ENCODE measurements around the gene GNG12.
"Not testable (repeated sequence)": the region's sequence is repeated elsewhere in the genome, so short reads cannot be mapped to it uniquely, and the experiment has no call there.

The GNG12 gene

GRCh38 chr1:67676946-67677345 is 156.3 kb downstream of the GNG12 start:
- Histone ChIP-seq H3K27ac (ENCODE audit: insufficient read depth, low read depth, low read length, poor library complexity, severe bottlenecking) (no peak overlapping the region), H3K27me3 (ENCODE audit: control insufficient read depth, insufficient read depth, low read length, poor library complexity, severe bottlenecking) (no peaks in the 10 kb centered on the region), H3K36me3 (ENCODE audit: control insufficient read depth, insufficient read depth, low read length) (no peaks in the 10 kb centered on the region), H3K9me3 (ENCODE audit: control insufficient read depth, low read length) (no peaks in the 10 kb centered on the region), H3K4me1 (ENCODE audit: control insufficient read depth, insufficient read depth, low read length) (no peaks in the 10 kb centered on the region), H3K4me3 (ENCODE audit: insufficient read depth, low read depth, low read length) (no peak overlapping the region)
- WGBS, 2 experiments = 52 to 65% methylated on average over 2 of the region's 2 CpGs

GRCh38 chr1:67676287-67676686 is 157.0 kb downstream of the GNG12 start:
- 100% methylated on average over 1 of the region's 2 CpGs; no CpG with 5 or more reads in 1 of the 2 experiments for WGBS, 2 experiments
- Histone ChIP-seq H3K27me3 (ENCODE audit: control insufficient read depth, insufficient read depth, low read length, poor library complexity, severe bottlenecking) (no peaks in the 10 kb centered on the region), H3K9me3 (ENCODE audit: control insufficient read depth, low read length) (no peaks in the 10 kb centered on the region), H3K4me1 (ENCODE audit: control insufficient read depth, insufficient read depth, low read length) (no peaks in the 10 kb centered on the region), H3K4me3 (ENCODE audit: insufficient read depth, low read depth, low read length) (no peak overlapping the region), H3K27ac (ENCODE audit: insufficient read depth, low read depth, low read length, poor library complexity, severe bottlenecking) (no peak overlapping the region), H3K36me3 (ENCODE audit: control insufficient read depth, insufficient read depth, low read length) (no peaks in the 10 kb centered on the region)

GRCh38 chr1:67675800-67676199 is 157.5 kb downstream of the GNG12 start:
- no peak overlapping the region for H3K27ac ChIP-seq (ENCODE audit: insufficient read depth, low read depth, low read length, poor library complexity, severe bottlenecking)
- H3K4me1 ChIP-seq (ENCODE audit: control insufficient read depth, insufficient read depth, low read length) = no peaks in the 10 kb centered on the region
- WGBS, 2 experiments = 93 to 95% methylated on average over 2 of the region's 2 CpGs
- H3K36me3 ChIP-seq (ENCODE audit: control insufficient read depth, insufficient read depth, low read length) = no peaks in the 10 kb centered on the region
- H3K9me3 ChIP-seq (ENCODE audit: control insufficient read depth, low read length) = no peaks in the 10 kb centered on the region
- H3K4me3 ChIP-seq (ENCODE audit: insufficient read depth, low read depth, low read length) = no peak overlapping the region
- no peaks in the 10 kb centered on the region for H3K27me3 ChIP-seq (ENCODE audit: control insufficient read depth, insufficient read depth, low read length, poor library complexity, severe bottlenecking)

- Histone ChIP-seq H3K4me3 (ENCODE audit: insufficient read depth, low read depth, low read length) (no peak overlapping the region), H3K36me3 (ENCODE audit: control insufficient read depth, insufficient read depth, low read length) (no peaks in the 10 kb centered on the region), H3K27me3 (ENCODE audit: control insufficient read depth, insufficient read depth, low read length, poor library complexity, severe bottlenecking) (no peaks in the 10 kb centered on the region), H3K4me1 (ENCODE audit: control insufficient read depth, insufficient read depth, low read length) (no peaks in the 10 kb centered on the region), H3K27ac (ENCODE audit: insufficient read depth, low read depth, low read length, poor library complexity, severe bottlenecking) (no peak overlapping the region), H3K9me3 (ENCODE audit: control insufficient read depth, low read length) (no peaks in the 10 kb centered on the region)
- 62 to 70% methylated on average over 4 of the region's 4 CpGs for WGBS, 2 experiments
Observed at GRCh38 chr1:67674260-67675011, 158.8 kb downstream of the GNG12 start.

GRCh38 chr1:67673468-67674201 is 159.6 kb downstream of the GNG12 start:
- no peaks in the 10 kb centered on the region for H3K36me3 ChIP-seq (ENCODE audit: control insufficient read depth, insufficient read depth, low read length)
- no peaks in the 10 kb centered on the region for H3K4me1 ChIP-seq (ENCODE audit: control insufficient read depth, insufficient read depth, low read length)
- no peak overlapping the region for H3K27ac ChIP-seq (ENCODE audit: insufficient read depth, low read depth, low read length, poor library complexity, severe bottlenecking)
- H3K9me3 ChIP-seq (ENCODE audit: control insufficient read depth, low read length) = no peaks in the 10 kb centered on the region
- H3K4me3 ChIP-seq (ENCODE audit: insufficient read depth, low read depth, low read length) = no peak overlapping the region
- WGBS, 2 experiments = 100% methylated on average over 1 of the region's 1 CpG
- no peaks in the 10 kb centered on the region for H3K27me3 ChIP-seq (ENCODE audit: control insufficient read depth, insufficient read depth, low read length, poor library complexity, severe bottlenecking)

- Histone ChIP-seq H3K27me3 (ENCODE audit: control insufficient read depth, insufficient read depth, low read length, poor library complexity, severe bottlenecking) (no peaks in the 10 kb centered on the region), H3K9me3 (ENCODE audit: control insufficient read depth, low read length) (no peaks in the 10 kb centered on the region), H3K27ac (ENCODE audit: insufficient read depth, low read depth, low read length, poor library complexity, severe bottlenecking) (no peak overlapping the region), H3K4me1 (ENCODE audit: control insufficient read depth, insufficient read depth, low read length) (no peaks in the 10 kb centered on the region), H3K36me3 (ENCODE audit: control insufficient read depth, insufficient read depth, low read length) (no peaks in the 10 kb centered on the region), H3K4me3 (ENCODE audit: insufficient read depth, low read depth, low read length) (no peak overlapping the region)
- 91 to 100% methylated on average over 1 of the region's 1 CpG for WGBS, 2 experiments
Observed at GRCh38 chr1:67672260-67672803, 160.9 kb downstream of the GNG12 start.

- Histone ChIP-seq H3K4me3 (ENCODE audit: insufficient read depth, low read depth, low read length) (no peak overlapping the region), H3K27me3 (ENCODE audit: control insufficient read depth, insufficient read depth, low read length, poor library complexity, severe bottlenecking) (no peaks in the 10 kb centered on the region), H3K27ac (ENCODE audit: insufficient read depth, low read depth, low read length, poor library complexity, severe bottlenecking) (no peak overlapping the region), H3K36me3 (ENCODE audit: control insufficient read depth, insufficient read depth, low read length) (no peaks in the 10 kb centered on the region), H3K4me1 (ENCODE audit: control insufficient read depth, insufficient read depth, low read length) (no peaks in the 10 kb centered on the region), H3K9me3 (ENCODE audit: control insufficient read depth, low read length) (no peaks in the 10 kb centered on the region)
- 90 to 92% methylated on average over 1 of the region's 1 CpG for WGBS, 2 experiments
Observed at GRCh38 chr1:67668660-67669059, 164.6 kb downstream of the GNG12 start.

GRCh38 chr1:67666636-67667035 is 166.6 kb downstream of the GNG12 start:
- Histone ChIP-seq H3K4me3 (ENCODE audit: insufficient read depth, low read depth, low read length) (no peak overlapping the region), H3K27ac (ENCODE audit: insufficient read depth, low read depth, low read length, poor library complexity, severe bottlenecking) (no peak overlapping the region), H3K36me3 (ENCODE audit: control insufficient read depth, insufficient read depth, low read length) (no peaks in the 10 kb centered on the region), H3K9me3 (ENCODE audit: control insufficient read depth, low read length) (no peaks in the 10 kb centered on the region), H3K4me1 (ENCODE audit: control insufficient read depth, insufficient read depth, low read length) (no peaks in the 10 kb centered on the region), H3K27me3 (ENCODE audit: control insufficient read depth, insufficient read depth, low read length, poor library complexity, severe bottlenecking) (no peaks in the 10 kb centered on the region)
- WGBS, 2 experiments = 91 to 94% methylated on average over 4 to 5 of the region's 5 CpGs

GRCh38 chr1:67665307-67665706 is 168.0 kb downstream of the GNG12 start:
- not testable (repeated sequence) for H3K27ac ChIP-seq (ENCODE audit: insufficient read depth, low read depth, low read length, poor library complexity, severe bottlenecking); H3K9me3 ChIP-seq (ENCODE audit: control insufficient read depth, low read length); H3K4me3 ChIP-seq (ENCODE audit: insufficient read depth, low read depth, low read length); H3K27me3 ChIP-seq (ENCODE audit: control insufficient read depth, insufficient read depth, low read length, poor library complexity, severe bottlenecking); H3K4me1 ChIP-seq (ENCODE audit: control insufficient read depth, insufficient read depth, low read length); H3K36me3 ChIP-seq (ENCODE audit: control insufficient read depth, insufficient read depth, low read length)

GRCh38 chr1:67664048-67664447 is 169.2 kb downstream of the GNG12 start:
- Histone ChIP-seq H3K4me1 (ENCODE audit: control insufficient read depth, insufficient read depth, low read length) (no peaks in the 10 kb centered on the region), H3K9me3 (ENCODE audit: control insufficient read depth, low read length) (no peaks in the 10 kb centered on the region), H3K4me3 (ENCODE audit: insufficient read depth, low read depth, low read length) (no peak overlapping the region), H3K36me3 (ENCODE audit: control insufficient read depth, insufficient read depth, low read length) (no peaks in the 10 kb centered on the region), H3K27ac (ENCODE audit: insufficient read depth, low read depth, low read length, poor library complexity, severe bottlenecking) (no peak overlapping the region), H3K27me3 (ENCODE audit: control insufficient read depth, insufficient read depth, low read length, poor library complexity, severe bottlenecking) (no peaks in the 10 kb centered on the region)
- 100% methylated on average over 1 of the region's 1 CpG; no CpG with 5 or more reads in 1 of the 2 experiments for WGBS, 2 experiments

Measured in ectodermal cell (in vitro differentiated cells).